ENCODE data around the gene CLCA2.
A peak's percentile ranks its signal among the peaks of the same experiment; 100 is the strongest.

The CLCA2 gene

DNA sequence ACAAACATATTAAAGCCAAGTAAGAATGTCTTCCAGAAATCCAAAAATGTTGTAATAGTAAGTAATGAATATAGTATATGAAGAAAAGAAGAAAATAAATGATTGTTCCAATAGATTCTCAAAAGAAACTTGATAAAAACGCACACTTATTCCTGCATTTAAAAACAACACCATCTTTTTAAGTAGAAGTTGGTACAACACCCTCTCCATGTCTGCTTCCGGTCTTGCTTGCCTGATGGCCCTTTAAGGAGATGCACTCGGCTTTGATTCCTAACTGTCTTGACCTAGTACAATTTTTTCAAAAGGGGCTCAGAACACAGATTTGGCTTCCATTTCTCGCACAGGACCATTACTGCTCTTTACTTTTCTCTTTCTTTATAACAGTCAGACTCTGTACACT lies 53.7 kb downstream of the CLCA2 start:
- DNase-seq: no peak

DNA sequence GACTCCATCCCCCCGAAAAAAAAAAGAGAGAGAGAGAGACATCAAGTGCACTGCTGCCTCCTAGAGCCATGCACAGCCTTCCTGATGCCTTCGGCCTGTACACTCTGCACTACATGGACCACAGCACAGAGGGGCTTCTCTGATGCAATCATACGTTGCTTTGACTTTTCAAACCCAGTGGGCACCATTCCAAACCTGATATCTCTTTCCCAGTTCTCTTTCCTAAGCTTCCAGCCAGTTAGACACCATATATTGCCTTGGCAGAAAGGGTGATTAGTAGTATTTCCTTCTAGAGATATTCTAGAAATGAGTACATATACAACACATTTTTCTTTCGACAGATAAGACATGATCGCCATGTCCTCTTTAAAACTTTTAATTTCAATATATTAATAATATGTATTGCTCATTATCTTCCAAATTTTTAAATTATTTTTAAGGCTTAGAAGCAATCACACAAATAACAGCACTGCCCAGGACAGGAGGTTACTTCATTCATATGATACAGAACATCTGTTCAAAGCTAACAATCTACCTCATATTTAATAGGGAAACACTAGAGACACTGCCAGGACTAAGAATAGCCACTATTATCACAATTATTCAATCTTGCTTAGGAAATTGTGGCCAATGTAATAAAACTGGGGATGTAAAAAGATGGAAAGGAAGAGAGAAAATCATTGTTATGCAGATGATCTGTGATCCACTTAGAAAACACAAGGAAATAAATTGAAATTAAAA lies 54.6 kb downstream of the CLCA2 start:
- no peak for DNase-seq

DNA sequence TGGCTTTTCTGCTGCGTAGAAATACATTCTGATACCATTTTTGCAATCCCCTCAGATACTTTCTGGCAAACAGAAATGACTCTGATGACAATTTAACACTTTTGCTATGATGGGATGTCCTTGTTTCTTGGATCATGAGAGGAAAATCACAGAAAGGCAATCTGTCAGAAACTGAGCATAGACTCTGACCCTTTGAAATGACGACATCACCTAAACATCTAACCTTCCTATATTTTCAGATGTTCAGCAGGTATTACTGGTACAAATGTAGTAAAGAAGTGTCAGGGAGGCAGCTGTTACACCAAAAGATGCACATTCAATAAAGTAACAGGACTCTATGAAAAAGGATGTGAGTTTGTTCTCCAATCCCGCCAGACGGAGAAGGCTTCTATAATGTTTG lies 58.0 kb downstream of the CLCA2 start:
- no peak for DNase-seq

DNA sequence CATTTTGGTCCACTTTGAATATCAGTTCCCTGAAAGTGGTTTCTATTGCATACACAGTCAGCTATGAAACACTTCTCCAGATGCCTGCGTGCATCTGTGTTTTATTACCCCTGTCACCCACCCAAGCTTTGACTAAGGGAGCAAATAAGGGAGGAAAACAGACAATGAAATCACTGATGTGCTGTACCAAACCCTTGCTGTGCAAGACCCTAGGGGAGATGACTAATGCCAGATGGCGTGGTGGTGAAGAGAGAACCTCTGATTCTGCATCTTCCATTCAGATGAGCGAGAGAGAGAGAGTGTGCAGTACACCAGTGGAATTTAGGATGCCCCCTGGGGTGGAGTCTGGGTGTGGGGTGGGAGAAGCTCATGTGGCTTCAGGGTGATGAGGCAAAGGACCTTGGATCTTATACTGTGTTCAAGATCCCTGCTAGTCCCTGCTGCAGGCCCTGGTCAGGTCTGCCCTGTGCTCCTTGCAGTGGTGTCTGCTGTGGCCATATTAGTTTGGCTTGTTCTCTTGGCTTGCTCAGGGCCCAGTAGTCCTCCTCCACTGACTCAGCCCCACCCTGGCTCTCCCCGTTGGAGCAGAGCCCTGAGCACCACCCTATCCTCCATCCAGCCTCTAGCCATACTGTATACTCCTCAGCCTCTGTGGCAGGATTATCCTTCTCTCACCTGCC lies 63.3 kb downstream of the CLCA2 start:
- DNase-seq: peak; percentile 25

DNA sequence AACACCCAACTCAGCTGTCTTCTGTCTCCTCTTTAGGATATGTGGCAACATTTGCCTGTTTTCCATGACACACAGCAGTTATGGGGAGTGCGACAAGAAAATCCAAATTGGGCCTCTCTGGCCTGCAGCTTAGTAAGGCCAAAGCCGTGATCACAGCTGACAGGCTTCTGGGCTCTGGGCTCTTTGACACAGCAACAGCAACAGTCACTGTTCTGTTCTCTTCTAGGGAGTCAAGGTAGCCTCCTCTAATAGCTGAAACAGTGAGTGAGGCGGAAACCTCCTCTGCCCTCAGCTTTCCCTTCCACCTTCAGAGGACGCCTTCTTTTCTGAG lies 63.8 kb downstream of the CLCA2 start:
- DNase-seq: no peak

DNA sequence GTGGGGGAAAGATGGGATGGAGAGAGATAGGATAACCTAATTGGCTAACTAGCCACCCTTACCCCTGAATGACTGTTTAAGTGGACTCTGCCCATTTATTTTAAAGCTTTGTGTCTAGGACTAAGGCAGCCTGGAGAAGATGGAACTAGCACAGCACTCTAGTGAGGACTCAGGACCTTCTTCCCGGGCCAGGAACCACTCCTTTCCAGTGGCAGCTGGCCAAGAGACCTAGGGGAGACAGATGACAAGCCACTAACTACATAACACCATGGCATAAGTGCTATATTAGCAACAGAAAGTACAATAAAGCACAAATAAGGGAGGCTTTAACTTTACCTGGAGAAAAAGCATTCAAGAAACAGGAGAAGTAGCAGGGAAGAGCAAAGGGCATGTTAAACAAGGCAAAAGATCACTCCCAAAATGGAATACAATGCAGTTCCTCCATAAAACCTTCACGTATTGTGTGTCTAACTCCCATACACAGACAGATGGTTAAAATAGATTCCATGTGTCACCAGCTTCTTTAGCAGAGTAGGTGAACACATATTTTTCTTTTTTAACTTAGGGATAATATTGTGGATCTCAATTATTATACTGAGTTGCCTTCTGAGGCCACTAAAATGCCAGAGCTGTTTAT lies 65.4 kb downstream of the CLCA2 start:
- peak; percentile 11 for DNase-seq

DNA sequence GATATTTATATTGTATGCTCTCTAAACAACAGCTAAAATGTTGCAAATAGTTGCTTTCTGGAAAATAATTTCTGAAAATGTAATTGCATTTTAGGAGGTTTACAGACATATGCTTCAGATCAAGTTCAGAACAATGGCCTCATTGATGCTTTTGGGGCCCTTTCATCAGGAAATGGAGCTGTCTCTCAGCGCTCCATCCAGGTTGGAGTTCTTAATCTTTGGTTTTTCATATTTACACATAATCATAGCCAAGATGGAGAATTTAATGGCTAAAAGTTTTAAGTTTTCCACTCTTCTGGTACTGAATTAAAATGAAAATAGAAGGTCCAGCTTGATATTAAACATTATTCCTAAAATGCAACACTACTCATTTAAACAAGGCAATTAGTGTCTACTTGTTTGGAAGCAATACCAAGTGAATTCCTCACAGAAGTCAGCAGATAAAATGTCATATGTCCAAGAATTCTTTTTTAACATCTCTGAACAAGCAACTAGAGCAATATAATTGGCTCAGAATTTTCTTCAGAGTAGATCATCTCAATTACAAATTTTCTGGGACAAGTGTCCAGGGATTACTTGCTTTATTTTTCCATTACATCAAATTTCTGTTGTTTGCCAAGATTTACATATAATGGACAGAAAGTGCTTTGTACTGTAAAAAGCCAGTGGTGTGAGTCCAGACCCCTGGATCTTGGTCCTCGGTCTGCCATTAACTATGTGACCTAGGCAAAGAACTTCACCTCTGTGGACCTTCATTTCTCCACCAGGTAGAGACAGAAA lies 67.4 kb downstream of the CLCA2 start:
- no peak for DNase-seq

DNA sequence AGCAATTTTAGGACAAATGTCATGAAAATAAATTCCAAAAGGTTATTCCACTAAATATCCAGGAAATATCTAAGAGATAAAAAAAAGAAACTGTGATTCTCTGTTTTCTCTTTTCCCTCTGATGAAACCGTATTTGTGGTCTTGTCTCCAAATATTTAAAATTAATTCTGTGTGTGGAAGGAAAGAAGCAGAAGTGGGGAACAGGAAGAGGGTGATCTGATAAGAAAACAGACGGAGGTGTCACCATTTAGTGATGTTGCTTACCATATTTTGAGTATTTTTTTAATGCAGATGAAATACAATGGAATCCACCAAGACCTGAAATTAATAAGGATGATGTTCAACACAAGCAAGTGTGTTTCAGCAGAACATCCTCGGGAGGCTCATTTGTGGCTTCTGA lies 74.3 kb downstream of the CLCA2 start:
- DNase-seq: no peak

DNA sequence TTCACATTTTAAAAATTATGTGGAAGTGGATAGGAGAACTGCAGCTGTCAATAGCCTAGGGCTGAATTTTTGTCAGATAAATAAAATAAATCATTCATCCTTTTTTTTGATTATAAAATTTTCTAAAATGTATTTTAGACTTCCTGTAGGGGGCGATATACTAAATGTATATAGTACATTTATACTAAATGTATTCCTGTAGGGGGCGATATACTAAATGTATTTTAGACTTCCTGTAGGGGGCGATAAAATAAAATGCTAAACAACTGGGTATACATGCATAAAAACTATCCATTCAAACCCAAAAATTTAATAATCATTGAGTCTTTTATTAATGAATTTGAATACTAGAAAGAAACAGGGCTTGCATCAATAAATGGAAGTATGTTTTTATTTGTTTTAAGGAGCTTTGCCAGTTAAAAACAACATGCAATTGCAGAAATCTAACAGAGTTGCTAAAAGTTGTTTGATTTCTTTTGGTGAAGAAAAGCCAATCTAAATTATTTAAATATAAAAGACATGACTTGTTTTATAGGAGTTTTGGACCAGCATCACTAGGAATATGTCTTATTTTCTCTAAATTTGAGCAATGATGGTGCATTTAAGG lies 76.1 kb downstream of the CLCA2 start:
- DNase-seq: peak; percentile 62

DNA sequence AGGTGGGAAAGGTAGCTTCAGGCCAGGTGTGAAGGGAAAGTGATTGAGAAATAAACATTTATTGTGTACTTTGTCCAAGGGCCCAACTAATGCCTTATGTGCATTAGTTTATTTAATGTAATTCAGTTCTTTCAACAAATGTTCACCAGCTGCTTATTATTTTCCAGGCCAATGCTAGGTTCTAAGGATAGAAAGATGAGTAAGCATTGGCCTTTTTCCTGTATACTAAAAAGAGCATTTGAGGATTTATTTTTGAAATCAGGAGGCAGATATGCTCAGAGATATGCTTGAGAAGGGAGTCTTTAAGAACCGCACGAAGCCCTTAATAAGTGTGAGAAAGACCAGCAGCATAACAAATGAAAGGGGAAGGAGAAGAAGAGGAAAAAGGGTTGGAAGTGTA lies 76.7 kb downstream of the CLCA2 start:
- no peak for DNase-seq

DNA sequence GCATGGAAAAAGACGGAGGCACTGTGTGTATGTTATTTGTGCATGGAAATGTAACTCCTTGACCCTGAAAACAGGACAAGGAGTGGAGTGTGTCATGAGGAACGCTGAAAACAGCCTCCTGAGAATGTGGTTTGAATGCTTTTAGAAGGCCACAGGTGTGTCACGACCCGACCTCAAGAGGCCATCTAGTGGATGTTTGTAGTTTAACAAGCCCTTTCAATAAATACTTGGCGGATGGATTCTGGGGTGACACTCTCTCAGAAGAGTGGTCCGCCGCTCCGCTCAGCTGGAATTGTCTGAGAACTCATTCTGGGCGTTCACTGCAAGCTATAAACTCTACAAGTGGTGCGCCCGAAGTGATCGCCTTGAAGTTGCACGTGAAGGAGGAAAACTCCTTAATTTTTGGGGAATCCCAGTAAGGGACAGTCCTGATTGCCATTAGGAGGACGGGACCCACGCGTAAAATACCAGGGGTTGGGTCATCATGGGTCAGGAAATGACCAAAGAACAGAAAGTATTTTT lies 78.2 kb downstream of the CLCA2 start:
- peak; percentile 11 for DNase-seq

DNA sequence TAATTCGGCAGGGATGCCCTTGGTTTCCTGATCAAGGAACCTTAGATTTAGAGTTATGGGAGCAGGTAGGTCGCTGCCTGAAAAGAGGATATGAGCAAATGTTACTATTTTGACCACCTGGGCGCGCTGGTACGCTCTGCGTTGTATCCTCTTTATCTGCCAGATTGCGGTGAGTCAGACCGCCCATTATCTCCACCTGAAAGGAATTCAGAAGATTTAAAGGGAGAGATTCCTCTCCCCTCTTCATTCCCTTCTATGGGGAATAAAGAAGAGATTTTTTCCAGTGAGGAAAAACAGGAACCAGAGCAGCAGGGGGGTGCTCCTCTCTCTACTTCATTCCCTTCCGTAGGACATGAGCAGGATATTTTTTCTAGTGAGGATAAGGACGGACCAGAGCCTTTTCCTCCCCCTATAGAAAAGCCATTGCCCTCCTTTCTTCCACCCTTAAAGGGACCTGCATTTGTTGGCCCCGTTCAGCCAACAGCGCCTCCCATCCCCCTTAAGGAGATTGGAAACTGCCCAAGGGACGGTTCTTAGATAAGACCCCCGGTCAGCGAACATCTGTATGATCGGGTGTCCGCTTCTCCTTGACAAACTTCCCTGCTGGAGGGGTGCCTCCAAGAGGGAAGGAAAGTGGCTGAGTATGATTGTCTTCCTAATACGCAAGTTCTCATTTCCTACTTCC lies 78.9 kb downstream of the CLCA2 start:
- DNase-seq: peak; percentile 39

DNA sequence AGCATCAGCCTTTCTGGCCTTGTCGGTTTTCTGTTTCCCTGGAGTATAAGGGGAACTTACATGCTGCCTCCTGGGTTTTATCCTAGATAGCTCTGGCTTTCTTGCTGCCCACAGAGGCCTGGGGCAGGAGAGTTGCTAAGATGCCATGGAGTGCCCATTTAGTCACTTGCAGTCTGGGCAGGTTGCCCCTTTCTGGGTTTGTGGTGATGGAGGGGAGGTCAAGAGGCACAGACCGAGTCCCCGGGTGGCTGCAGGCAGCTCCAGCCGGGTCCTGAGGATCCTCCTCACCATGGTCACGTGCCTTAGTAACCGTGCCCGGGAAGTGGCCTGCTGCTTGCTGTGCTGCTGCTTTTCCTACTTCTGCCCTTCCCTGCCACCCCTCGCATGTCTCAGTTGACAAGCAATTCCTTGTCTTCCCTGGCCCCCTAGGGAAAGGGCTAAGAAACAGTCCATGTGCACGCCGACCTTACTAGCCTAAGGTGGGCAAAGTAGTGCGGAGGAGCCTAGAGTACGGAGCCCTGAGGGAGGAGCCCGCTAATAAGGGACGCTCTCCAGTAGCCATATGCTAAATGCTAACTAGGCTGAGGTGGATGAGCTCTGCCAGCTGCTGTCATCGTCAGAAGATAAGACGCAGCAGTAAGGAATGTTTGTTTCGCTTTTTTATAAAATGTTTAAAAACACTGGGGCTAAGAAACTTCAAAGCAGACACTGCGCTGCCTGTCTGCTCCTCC lies 79.6 kb downstream of the CLCA2 start:
- DNase-seq: peak; percentile 51

DNA sequence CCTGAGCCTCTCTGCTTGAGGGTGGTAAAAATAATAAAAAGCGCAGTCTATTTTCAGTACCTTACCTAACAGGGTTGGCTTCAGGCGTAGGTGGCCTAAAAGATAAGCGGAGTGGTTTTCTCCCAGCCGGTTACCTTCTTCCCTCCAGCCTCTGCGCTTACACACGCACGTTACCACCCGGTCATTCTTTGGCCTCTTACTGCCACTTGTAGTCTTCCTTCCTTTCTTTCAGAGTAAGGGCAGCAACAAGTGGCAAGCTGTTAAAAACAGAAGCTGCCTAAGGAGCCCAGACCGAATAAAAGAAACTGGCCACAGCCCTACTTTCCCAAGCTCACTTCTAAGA lies 80.1 kb downstream of the CLCA2 start:
- DNase-seq: no peak

DNA sequence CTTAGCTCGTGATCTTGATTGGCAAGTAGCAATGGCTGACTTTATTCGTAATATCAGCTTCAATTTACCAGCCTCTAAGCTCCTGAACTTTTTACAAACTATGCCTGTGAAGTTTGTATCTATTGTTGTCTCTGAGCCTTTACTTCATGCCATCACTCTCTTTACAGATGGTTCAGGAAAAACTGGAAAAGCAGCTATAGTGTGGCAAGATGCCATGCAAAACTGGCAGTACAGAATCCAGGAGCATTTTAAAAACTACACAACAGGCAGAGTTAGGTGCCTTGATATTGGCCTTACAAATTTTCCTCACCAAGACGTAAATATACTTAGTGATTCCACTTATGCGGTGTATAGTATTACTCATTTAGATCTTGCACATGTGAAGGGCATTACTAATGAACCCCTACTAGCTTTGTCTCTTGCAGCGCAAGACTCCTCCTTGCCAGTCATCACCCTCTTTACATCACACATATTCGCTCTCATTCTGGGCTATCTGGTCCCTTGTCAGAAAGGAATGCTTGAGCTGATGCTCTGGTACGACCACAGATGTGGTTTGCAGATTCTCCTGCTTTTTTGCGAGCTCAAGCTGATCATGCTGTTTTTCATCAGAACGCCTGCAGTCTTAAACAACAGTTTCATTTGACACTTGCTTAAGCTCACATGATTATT lies 81.1 kb downstream of the CLCA2 start:
- DNase-seq: no peak

DNA sequence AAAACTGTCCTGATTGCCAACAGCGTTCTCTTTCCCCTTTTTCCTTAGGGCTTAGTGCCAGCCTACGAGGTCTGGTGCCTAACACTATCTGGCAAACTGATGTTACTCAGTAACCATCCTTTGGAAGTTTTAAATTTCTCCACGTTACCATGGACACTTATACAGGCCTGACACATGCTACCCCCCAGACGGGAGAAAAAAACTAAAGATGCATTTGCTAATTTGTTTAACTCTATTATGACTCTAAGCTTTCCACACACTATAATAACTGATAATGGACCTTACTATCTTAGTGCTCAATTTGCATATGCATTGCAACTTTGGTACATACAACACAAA lies 81.6 kb downstream of the CLCA2 start:
- DNase-seq: no peak

All from NCI-H2171 treated with DMSO at 0.1 percent for 48 hours (cell line).